HL-60 (cell line): ENCODE data around the gene SETD3.

Experiments used
- DNase-seq, 2 experiments: peaks; one replicate each; pipeline ENCODE4 v3.0.0-alpha.2; 2010 to 2020; ENCODE audit warnings: low read depth in 1 of 2, low spot score in 1 of 2
- H3K27ac ChIP-seq: fragments of 250-450 bp; sonication (Bioruptor Pico); replicated peaks from 2 replicates; pipeline ENCODE4 v1.5.1; 2020; ENCODE audit warnings: mild to moderate bottlenecking, moderate library complexity
- H3K27me3 ChIP-seq: fragments of 250-450 bp; sonication (Bioruptor Pico); 2 replicates; pipeline ENCODE4 v1.5.1; 2021; ENCODE audit warnings: mild to moderate bottlenecking, moderate library complexity; ENCODE audit not compliant: insufficient read depth, poor library complexity, severe bottlenecking
- H3K4me3 ChIP-seq: replicated peaks from 2 replicates; pipeline ENCODE4 v1.5.1; 2011; ENCODE audit warnings: mild to moderate bottlenecking, control low read depth, low read length; ENCODE audit not compliant: insufficient read depth
- GABPA ChIP-seq: IDR thresholded peaks from 2 replicates; pipeline ENCODE4 v1.6.1; 2012; ENCODE audit warnings: low read depth
- POLR2AphosphoS5 ChIP-seq: IDR thresholded peaks from 2 replicates; pipeline ENCODE4 v1.6.1; 2012; ENCODE audit warnings: low read depth
- REST ChIP-seq: IDR thresholded peaks from 2 replicates; pipeline ENCODE4 v1.6.1; 2012; ENCODE audit warnings: low read depth; ENCODE audit not compliant: insufficient replicate concordance
- SPI1 ChIP-seq: IDR thresholded peaks from 2 replicates; pipeline ENCODE4 v1.6.1; 2012; ENCODE audit warnings: low read depth, mild to moderate bottlenecking, borderline replicate concordance
- TF ChIP-seq, protein P1 (sequence below): IDR thresholded peaks from one replicate; pipeline ENCODE4 v1.5.1; 2011; ENCODE audit warnings: low read length, control low read depth, inconsistent platforms; ENCODE audit not compliant: insufficient read depth

The SETD3 gene

DNA sequence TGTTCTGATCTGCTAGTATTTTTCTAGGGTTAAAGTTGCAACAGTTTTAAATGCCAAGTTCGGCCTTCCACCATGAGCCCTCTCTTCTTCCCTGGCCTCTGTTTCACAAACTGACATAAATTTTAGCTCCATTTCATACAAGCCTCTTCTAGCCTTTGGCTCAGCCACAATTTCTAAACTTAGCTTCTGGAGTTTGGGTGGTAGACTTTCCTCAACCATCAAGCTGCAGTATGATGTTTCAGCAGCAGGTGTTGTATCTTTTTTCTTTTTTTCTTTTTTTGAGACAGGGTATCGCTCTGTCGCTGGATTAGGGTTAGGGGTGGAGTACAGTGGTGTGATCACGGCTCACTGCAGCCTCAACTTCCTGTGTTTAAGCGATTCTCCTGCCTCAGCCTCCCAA lies 29.4 kb downstream of the SETD3 start:
- H3K27ac ChIP-seq = no peak overlapping the region
- no peaks in the 10 kb centered on the region for H3K27me3 ChIP-seq
- no peak for DNase-seq
- TF ChIP-seq POLR2AphosphoS5 (no peak), GABPA (no peak), SPI1 (no peak), REST (no peak)
- TF ChIP-seq, protein P1, sequence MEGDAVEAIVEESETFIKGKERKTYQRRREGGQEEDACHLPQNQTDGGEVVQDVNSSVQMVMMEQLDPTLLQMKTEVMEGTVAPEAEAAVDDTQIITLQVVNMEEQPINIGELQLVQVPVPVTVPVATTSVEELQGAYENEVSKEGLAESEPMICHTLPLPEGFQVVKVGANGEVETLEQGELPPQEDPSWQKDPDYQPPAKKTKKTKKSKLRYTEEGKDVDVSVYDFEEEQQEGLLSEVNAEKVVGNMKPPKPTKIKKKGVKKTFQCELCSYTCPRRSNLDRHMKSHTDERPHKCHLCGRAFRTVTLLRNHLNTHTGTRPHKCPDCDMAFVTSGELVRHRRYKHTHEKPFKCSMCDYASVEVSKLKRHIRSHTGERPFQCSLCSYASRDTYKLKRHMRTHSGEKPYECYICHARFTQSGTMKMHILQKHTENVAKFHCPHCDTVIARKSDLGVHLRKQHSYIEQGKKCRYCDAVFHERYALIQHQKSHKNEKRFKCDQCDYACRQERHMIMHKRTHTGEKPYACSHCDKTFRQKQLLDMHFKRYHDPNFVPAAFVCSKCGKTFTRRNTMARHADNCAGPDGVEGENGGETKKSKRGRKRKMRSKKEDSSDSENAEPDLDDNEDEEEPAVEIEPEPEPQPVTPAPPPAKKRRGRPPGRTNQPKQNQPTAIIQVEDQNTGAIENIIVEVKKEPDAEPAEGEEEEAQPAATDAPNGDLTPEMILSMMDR = no peak
- H3K4me3 ChIP-seq = no peak overlapping the region

DNA sequence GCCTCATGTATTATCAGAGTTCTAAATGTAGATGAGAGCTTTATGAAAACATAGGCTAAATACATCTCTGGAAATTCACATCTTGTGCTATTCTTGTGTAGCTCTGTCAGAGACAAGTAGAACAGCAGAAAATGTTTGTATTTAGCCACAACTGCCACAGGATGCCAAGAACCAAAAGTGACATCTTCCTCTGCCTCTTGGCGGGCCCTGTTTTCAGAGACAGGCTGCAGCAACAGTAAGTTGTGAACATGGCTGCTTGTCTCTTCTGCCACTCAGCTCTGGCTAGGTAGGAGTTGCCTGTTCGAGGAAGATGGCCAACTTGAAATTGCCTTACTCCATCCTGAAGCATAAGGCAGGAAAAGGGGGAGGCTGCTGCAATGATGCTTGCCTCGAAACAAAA lies 30.4 kb downstream of the SETD3 start:
- H3K27me3 ChIP-seq = no peaks in the 10 kb centered on the region
- H3K4me3 ChIP-seq = no peak overlapping the region
- TF ChIP-seq GABPA (no peak), SPI1 (no peak)
- TF ChIP-seq, protein P1 = no peak
- no peak for DNase-seq
- H3K27ac ChIP-seq = no peak overlapping the region

DNA sequence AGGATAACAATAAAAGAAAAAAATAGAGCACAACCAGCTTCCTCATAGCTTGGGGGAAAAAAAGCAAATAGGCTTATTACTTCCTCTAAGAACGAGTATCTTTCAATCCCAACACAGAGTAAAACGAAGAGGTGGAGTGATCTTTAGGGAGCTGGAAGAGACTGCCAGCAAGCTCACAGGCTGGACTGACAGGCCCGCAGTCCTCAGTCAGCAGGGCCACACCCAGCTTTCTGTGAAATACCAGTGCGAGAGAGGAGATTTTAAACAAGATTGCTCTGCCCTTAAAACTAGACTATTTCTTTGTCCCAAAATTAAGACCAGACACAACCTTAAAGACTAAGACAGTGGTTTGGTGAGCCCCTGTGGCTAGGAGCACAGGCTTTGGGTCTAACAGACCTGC lies 32.9 kb downstream of the SETD3 start:
- Histone ChIP-seq H3K27me3 (no peaks in the 10 kb centered on the region), H3K4me3 (no peak overlapping the region), H3K27ac (no peak overlapping the region)
- DNase-seq = no peak
- TF ChIP-seq REST (no peak), GABPA (no peak), POLR2AphosphoS5 (no peak), SPI1 (no peak)
- TF ChIP-seq, protein P1 = no peak

DNA sequence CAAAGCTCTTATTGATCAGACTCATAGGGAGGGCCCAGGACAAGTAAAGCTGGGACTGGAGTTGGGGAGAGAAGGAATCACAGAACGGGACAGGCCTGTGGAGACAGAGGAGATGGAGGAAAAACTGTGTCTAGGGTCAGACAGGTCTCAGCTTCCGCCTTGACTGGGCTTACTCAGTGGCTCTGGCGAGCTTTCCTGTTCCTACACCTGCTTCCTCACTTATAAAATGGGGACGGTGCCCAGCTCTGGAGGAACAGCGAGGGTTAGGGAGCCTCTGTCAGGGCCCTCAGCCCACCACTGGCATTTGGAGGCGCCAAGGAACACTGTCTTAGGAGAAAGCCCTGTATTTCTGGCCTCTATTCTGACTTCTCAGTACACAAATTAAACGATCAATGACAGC lies 34.7 kb downstream of the SETD3 start:
- no peaks in the 10 kb centered on the region for H3K27me3 ChIP-seq
- DNase-seq = no peak
- no peak overlapping the region for H3K4me3 ChIP-seq
- no peak for TF ChIP-seq REST
- TF ChIP-seq SPI1 = no peak
- H3K27ac ChIP-seq = no peak overlapping the region
